HG02885 (cell line): ENCODE results near the gene SGCD.

Source experiments
- ATAC-seq: cut with Tn5 transposase; IDR thresholded peaks from one replicate; pipeline ENCODE4 v1.9.1; 2021; ENCODE audit warnings: mild to moderate bottlenecking; ENCODE audit not compliant: unreplicated experiment, poor library complexity

SGCD gene

DNA sequence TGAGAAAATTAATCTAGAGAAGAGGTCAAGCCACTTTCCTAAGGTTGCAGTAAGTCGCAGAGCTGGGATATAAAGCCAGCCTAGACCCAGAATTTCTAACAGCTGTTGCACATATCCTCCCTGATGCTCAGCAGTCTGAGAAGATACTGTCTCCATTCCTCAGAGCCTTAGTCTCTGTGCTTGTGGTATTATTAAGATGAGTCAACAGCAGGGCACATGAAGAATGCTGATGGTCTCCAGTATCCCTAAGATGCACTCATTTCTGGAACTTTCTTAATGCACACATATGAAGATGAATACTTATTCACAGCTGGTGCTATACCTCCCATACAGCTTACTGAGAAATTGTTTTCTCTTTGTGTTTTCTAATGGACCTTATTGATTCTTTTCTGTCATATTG lies 32.5 kb downstream of the SGCD start:
- ATAC-seq, result peak; percentile 51

DNA sequence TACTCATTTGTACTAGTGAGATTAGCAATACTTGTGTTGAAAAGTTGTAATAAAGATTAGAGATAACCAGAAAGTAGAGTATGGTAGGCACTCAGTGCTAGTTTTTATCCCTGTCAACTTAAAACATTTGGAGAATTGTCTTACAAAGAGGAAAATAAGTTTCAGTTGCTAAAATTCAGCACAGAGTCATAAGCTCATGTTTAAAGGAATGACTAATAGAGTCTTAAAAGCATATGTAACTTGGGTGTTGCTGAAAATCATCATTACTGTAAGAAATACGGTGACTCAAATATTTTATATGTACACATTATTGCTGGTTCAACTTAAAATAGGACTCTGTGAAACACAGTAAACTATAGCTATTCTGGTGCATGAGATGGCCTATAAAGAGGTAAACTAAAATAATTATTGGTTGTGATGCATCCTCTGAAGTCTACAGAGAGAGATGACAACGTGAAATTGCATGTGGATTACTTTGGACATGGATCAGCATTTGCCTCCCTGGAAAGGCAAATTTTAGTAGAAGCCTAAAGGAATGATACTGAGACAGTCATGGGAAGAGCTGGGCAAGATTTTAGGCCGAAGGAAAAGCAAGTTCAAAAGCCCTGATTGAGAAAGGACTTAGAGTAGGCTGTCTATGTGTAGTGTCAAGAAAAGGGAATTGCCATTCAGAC lies 34.6 kb downstream of the SGCD start:
- ATAC-seq, result no peak

GRCh38 chr5:156363861-156364260 lies 36.9 kb downstream of the SGCD start:
- ATAC-seq, result no peak

GRCh38 chr5:156366521-156366920 lies 39.6 kb downstream of the SGCD start:
- ATAC-seq, result no peak

DNA sequence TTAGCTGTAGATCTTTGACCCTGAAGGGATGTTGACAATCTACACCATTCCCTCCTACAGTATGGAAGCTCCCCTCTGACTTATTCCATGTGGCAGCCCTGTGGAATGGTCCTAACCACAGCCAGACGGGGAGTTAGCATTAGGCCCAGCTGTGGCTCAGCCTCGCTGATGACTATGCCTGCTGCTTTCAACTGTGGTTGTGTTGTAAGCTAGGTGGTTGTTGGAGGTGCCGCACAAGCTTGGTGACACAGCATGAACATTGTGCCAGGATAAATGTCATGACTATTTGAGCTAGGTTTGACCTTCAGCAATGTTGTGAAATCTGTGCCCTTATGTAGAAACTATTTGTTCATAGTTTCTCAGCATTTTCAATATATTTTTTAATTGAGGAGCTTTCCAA lies 40.6 kb downstream of the SGCD start:
- no peak for ATAC-seq

DNA sequence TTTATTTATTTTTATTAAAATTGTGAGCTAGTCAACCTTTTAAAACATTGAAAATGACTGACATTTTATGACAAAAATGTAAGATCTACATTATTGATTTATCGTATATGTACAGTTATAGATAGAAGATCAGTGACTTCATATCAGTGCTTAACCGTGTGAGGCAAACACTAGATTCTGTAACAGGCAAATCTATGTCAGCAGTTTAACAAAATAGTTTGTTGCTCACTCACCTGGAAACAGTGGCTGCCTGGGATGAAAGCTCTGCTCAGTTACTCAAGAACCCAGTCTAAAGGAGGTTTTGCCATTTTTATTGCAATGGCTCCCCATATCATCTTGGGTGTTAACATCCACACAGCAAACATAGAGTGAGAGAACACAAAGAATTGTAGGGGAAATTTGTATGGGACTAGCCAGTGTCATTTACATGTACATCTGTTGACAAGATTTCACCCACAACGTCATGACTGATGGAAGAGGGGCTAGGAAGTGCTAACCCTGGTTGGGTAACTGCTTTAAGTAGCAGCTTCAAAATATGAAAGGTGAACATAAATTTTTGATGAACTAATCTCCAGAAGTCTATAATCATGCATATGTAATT lies 49.0 kb downstream of the SGCD start:
- ATAC-seq, result peak; percentile 55

GRCh38 chr5:156376751-156377150 lies 49.8 kb downstream of the SGCD start:
- ATAC-seq, result peak; percentile 50

- peak; percentile 33 for ATAC-seq
Measured at GRCh38 chr5:156378159-156378558, 51.2 kb downstream of the SGCD start.

DNA sequence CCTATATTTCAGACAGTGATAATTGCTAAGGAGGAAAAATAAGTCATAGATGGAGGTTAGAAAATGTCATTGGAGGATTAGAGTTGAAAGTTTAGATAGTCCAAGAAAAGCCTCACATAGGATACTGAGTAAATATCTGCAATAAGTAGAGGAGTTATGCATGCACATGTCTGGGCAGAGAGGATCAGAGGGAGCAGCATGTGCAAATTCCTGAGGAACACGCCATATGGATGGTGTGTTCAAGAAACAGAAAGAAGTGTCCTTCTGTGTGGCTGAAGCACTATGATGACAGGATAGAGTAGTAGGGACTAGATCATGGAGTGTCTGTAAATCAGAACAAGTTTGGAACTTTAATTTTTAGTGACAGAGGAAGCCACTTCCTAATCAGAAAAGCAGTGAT lies 52.2 kb downstream of the SGCD start:
- ATAC-seq, result no peak

GRCh38 chr5:156380848-156381247 lies 53.9 kb downstream of the SGCD start:
- no peak for ATAC-seq

GRCh38 chr5:156383510-156384265 lies 56.7 kb downstream of the SGCD start:
- no peak for ATAC-seq

- no peak for ATAC-seq
Measured at GRCh38 chr5:156385416-156385815, 58.5 kb downstream of the SGCD start.

DNA sequence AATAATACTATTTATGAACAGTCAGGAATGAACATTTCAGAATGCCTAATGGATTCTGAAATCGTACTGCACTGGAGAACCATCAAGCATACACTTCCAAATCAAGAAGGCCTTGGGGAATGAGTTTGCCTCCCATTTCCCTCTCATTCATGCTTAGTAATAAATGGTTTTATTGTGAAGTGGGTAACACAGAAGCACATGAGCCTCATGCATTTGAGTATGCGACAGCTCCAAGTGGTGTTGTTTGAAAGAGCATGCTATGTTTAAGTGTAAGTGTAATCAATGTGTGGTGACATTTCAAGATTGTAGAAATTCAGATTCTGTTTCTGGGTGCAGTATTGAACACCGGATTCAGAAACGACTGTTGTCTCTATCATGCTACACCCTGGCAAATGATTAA lies 60.0 kb downstream of the SGCD start:
- ATAC-seq, result no peak

- no peak for ATAC-seq
Measured at GRCh38 chr5:156387391-156387790, 60.4 kb downstream of the SGCD start.

GRCh38 chr5:156388233-156388632 lies 61.3 kb downstream of the SGCD start:
- ATAC-seq, result no peak

GRCh38 chr5:156391139-156391538 lies 64.2 kb downstream of the SGCD start:
- ATAC-seq, result no peak

GRCh38 chr5:156393980-156394379 lies 67.0 kb downstream of the SGCD start:
- no peak for ATAC-seq

- no peak for ATAC-seq
Measured at GRCh38 chr5:156394642-156395305, 67.8 kb downstream of the SGCD start.

- no peak for ATAC-seq
Measured at GRCh38 chr5:156395306-156395675, 68.3 kb downstream of the SGCD start.

DNA sequence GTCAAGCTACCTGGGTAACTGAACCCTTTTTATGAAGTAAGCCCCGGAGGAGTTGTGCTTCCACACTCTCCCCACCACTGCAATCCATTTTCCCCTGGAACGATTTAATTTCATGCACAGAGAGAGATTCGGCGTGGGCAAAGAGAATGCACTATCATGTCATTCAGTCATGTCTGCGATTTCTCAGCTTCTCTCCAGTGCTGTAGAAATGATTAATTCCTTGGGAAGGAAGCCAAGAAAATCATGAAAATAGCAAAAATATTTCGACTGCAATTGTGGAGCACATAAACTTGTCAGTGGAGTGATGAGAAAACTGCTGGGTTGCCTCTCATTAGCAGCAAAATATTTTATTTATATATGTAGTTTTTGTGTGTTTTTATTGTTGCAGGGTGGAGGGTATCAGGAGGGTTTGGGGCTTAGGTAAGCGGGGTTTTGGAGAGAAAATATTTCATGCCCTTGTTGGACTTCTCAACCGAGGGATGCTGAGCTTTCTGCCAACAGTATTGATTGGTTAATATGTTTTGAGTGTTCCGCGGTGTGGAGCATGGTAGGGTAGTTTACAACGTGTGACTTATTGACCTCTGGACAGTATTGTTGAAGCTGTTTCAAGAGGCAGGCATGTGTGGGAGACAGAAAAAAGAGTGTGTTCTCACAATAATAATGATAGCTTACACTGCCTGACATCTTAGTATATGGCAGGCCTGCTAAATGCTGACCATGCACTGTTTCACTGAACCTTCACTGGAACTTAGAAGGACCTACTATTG lies 69.3 kb downstream of the SGCD start:
- ATAC-seq, result no peak

DNA sequence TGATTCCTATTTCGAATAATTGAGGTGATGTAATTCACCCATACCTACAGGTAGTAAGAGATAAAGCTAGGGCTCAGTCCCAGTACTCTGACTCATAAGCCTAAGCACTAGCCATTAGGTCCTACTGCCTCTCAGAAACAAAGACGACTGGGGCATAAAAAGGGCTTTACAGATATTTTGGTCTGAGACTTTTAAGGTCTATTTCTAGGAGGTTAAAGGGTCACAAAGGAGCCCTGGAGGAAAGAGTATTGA lies 69.8 kb downstream of the SGCD start:
- ATAC-seq, result no peak
